ENCODE data around the gene NEURL3. TPM values are rescaled to one million over a fixed set of nuclear protein-coding genes. Genes with fewer than 3 reads are reported as not detected.

NEURL3 gene
- total RNA-seq, 2 donors from 2014 or later, result 0.14 TPM; not detected in 1

- intact Hi-C loops (cut with DNase I), result no loop called here
- no peak for DNase-seq (ENCODE audit: low spot score)
Observed at GRCh38 chr2:96452053-96452452, 53.1 kb downstream of the NEURL3 start.

- intact Hi-C loops (cut with DNase I), result no loop called here
- DNase-seq (ENCODE audit: low spot score), result no peak
Observed at GRCh38 chr2:96449637-96450036, 55.5 kb downstream of the NEURL3 start.

- no peak for DNase-seq (ENCODE audit: low spot score)
- intact Hi-C loops (cut with DNase I), result no loop called here
Observed at GRCh38 chr2:96449174-96449573, 56.0 kb downstream of the NEURL3 start.

DNA sequence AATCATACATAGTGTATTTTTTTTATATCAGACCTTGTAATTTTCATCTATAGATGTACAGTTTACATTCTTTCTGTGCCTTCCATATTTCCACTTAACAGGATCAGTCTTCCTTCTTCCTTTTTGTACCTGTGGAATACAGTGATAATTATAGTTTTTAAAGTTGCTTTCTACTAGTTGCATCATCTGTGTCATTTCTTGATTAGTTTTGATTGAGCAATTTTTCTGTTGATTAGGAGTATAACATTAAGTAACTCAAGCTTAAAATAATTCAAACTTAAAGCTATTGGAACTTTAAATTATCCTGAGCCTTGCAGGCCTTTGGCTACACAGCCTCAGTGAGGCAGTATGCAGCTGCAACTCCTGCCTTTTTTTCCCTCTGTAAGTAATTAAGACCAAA, 57.4 kb downstream of the NEURL3 start:
- intact Hi-C loops (cut with DNase I), result no loop called here
- DNase-seq (ENCODE audit: low spot score), result no peak

Other genes with a start within 250 kb of the NEURL3 start
- gene TMEM127, start 239.4 kb downstream of the NEURL3 start, total RNA-seq, result 10 to 100 TPM; 49.2 to 52.4 TPM
- 10 to 100 TPM; 41.9 to 46.4 TPM for gene CIAO1, start 239.1 kb downstream of the NEURL3 start, total RNA-seq
- gene SNRNP200, start 199.8 kb downstream of the NEURL3 start, total RNA-seq, result 10 to 100 TPM; 67.2 to 78.3 TPM
- gene ITPRIPL1, start 180.0 kb downstream of the NEURL3 start, total RNA-seq, result 1 to 10 TPM in 1 of 2 donors, under 1 TPM in 1; 0.69 to 1.5 TPM
- gene NCAPH, start 169.6 kb downstream of the NEURL3 start, total RNA-seq, result under 1 TPM; 0.51 to 1.00 TPM
- 100 to 1,000 TPM in 1 of 2 donors, 10 to 100 TPM in 1; 67.4 to 179 TPM for gene ARID5A, start 31.4 kb upstream of the NEURL3 start, total RNA-seq
- 10 to 100 TPM; 34.0 to 36.1 TPM for gene KANSL3, start 133.0 kb upstream of the NEURL3 start, total RNA-seq
- gene FER1L5, start 137.4 kb upstream of the NEURL3 start, total RNA-seq, result under 1 TPM in 1 of 2 donors, not detected in 1; 0.05 TPM
- gene LMAN2L, start 234.7 kb upstream of the NEURL3 start, total RNA-seq, result 10 to 100 TPM in 1 of 2 donors, 1 to 10 TPM in 1; 9.0 to 14.5 TPM

All from posterior vena cava (tissue), 2 donors.